NCI-H2107 treated with DMSO at 0.1 percent for 48 hours (cell line): ENCODE data around the gene TNFRSF18.

Experiments used
- DNase-seq: peaks from one replicate; lab custom pipeline; 2025; ENCODE audit not compliant: unreplicated experiment; lab: John Stamatoyannopoulos, UW

The TNFRSF18 gene

GRCh38 chr1:1240822-1241587 lies 34.6 kb upstream of the TNFRSF18 start:
- no peak for DNase-seq

GRCh38 chr1:1240348-1240732 lies 33.9 kb upstream of the TNFRSF18 start:
- no peak for DNase-seq

GRCh38 chr1:1239614-1240347 lies 33.4 kb upstream of the TNFRSF18 start:
- DNase-seq: no peak

- DNase-seq: no peak
These were observed 32.8 kb upstream of the TNFRSF18 start for GRCh38 chr1:1239227-1239613.

- no peak for DNase-seq
These were observed 32.3 kb upstream of the TNFRSF18 start for GRCh38 chr1:1238702-1239178.

- DNase-seq: no peak
These were observed 31.7 kb upstream of the TNFRSF18 start for GRCh38 chr1:1237874-1238701.

GRCh38 chr1:1236945-1237873 lies 30.8 kb upstream of the TNFRSF18 start:
- no peak for DNase-seq

GRCh38 chr1:1236176-1236763 lies 29.9 kb upstream of the TNFRSF18 start:
- no peak for DNase-seq

- DNase-seq: no peak
These were observed 28.8 kb upstream of the TNFRSF18 start for GRCh38 chr1:1235016-1235744.

- DNase-seq: no peak
These were observed 27.9 kb upstream of the TNFRSF18 start for GRCh38 chr1:1234180-1234808.

GRCh38 chr1:1233567-1233892 lies 27.1 kb upstream of the TNFRSF18 start:
- no peak for DNase-seq

- DNase-seq: no peak
These were observed 26.6 kb upstream of the TNFRSF18 start for GRCh38 chr1:1232796-1233566.

- no peak for DNase-seq
These were observed 25.9 kb upstream of the TNFRSF18 start, which contains the start of gene B3GALT6 for GRCh38 chr1:1232208-1232795. TSS of gene B3GALT6 (plus strand) at chr1:1232237. CDS start at chr1:1232279, 42 bp downstream.

GRCh38 chr1:1231400-1232207 lies 25.2 kb upstream of the TNFRSF18 start, which contains the start of gene SDF4:
TSS of gene SDF4 (minus strand) at chr1:1232001. CDS start at chr1:1228772, 3,229 bp downstream.
- DNase-seq: peak; percentile 9

GRCh38 chr1:1230656-1231399 lies 24.4 kb upstream of the TNFRSF18 start:
- no peak for DNase-seq

- no peak for DNase-seq
These were observed 23.4 kb upstream of the TNFRSF18 start for GRCh38 chr1:1229770-1230169.
